Superior temporal gyrus (tissue), 1 donor: ENCODE data around the gene KIAA0232.
A peak's percentile ranks its signal among the peaks of the same experiment; 100 is the strongest.

ENCODE experiments used
- DNase-seq: peaks from one replicate; pipeline ENCODE4 v3.0.0-alpha.2; 2016; ENCODE audit errors: extremely low spot score

The KIAA0232 gene, protein sequence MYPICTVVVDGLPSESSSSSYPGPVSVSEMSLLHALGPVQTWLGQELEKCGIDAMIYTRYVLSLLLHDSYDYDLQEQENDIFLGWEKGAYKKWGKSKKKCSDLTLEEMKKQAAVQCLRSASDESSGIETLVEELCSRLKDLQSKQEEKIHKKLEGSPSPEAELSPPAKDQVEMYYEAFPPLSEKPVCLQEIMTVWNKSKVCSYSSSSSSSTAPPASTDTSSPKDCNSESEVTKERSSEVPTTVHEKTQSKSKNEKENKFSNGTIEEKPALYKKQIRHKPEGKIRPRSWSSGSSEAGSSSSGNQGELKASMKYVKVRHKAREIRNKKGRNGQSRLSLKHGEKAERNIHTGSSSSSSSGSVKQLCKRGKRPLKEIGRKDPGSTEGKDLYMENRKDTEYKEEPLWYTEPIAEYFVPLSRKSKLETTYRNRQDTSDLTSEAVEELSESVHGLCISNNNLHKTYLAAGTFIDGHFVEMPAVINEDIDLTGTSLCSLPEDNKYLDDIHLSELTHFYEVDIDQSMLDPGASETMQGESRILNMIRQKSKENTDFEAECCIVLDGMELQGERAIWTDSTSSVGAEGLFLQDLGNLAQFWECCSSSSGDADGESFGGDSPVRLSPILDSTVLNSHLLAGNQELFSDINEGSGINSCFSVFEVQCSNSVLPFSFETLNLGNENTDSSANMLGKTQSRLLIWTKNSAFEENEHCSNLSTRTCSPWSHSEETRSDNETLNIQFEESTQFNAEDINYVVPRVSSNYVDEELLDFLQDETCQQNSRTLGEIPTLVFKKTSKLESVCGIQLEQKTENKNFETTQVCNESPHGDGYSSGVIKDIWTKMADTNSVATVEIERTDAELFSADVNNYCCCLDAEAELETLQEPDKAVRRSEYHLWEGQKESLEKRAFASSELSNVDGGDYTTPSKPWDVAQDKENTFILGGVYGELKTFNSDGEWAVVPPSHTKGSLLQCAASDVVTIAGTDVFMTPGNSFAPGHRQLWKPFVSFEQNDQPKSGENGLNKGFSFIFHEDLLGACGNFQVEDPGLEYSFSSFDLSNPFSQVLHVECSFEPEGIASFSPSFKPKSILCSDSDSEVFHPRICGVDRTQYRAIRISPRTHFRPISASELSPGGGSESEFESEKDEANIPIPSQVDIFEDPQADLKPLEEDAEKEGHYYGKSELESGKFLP (N-terminal part only)

DNA sequence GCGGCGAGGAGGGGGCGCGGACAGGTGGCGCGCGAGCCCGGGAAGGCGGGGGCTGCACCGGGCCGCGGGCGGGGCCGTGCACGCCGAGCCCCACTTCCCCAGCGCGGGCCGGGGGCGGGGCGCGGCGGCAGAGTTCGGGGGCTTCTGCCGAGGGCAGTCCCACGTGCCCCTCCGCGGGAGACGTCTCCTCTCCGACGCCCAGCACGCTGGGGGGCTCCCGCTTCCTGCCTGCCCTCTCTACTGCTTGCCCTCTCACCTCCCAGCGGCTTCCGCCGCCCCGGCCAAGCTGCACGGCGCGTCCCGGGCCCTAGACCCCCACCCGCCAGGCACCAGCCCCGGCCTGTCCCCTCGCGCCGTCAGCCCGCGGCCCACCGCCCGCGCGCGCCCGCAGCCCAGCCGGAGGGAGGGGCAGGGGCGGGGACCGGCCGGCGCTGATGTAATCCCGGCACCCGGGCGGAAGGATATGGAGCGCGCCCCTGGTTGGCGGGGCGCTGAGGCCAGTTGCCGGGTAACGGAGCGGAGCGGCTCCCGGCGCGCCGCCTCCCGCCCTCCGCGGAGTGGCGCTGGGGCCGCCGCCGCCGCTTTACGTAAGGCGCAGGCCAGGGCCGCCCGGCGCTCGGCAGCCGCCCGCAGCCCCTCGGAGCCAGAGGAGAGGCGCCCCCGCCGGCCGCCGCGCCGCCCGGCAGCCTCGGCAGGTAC, at the start of gene KIAA0232:
TSS of gene KIAA0232 (plus strand) at position 581 of the 699 bp plus-strand sequence. CDS start 41,727 bp downstream, outside the sequence.
- DNase-seq: peak; percentile 92

DNA sequence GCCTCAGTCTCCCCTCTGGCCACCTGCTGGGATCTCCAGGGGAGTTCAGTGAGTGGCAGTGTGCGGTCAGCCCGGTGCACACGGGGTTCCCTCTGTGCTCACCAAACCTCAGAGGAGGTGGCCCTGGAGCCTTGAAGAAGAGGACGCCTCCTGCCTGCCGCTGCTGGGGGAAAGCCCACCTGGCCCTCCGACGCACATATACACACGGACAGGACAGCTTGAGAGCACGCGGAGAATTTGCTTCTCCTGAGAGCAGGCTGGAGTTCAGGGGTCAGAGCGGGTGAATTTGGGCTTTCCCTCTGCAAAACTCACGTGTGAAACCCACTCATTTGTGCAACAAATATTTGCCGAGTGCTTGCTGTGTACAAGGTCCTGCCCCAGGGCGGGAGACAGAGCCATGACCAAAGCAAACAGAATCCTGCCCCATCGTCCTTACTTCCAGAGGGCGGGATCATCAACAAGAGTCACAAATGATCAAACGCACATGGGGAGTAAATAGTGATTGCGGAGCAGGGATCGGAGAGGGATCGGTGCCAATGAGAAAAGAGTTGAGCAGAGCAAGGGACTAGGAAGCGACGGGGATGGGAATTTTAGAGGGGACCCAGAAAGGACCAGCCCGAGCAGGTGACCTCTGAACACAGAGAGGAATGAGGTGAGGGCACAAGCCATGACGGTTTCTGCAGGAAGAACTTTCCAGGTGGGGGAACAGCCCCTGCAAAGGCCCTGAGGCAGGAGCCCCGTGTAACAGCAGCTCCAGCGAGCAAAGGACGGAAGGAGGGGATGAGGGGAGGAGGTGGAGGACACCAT, 49.0 kb upstream of the KIAA0232 start:
- DNase-seq: no peak

- DNase-seq: no peak
These were observed 48.3 kb upstream of the KIAA0232 start for GRCh38 chr4:6734165-6734786.

DNA sequence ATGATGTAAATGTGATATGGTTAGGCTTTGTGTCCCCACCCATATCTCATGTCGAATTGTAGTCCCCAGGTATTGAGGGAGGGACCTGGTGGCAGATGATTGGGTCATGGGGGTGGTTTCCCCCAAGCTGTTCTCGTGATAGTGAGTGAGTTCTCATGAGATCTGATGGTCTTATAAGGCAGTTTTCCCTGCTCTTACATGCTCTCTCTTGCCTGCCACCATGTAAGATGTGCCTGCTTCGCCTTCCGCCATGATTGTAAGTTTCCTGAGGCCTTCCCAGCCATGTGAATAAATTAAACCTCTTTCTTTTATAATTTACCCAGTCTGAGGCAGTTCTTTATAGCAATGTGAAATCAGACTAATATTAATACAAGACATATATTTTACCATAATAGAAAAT, 42.6 kb upstream of the KIAA0232 start:
- no peak for DNase-seq

GRCh38 chr4:6740347-6740746, 42.2 kb upstream of the KIAA0232 start:
- DNase-seq: no peak

GRCh38 chr4:6742507-6742906, 40.0 kb upstream of the KIAA0232 start:
- DNase-seq: no peak

DNA sequence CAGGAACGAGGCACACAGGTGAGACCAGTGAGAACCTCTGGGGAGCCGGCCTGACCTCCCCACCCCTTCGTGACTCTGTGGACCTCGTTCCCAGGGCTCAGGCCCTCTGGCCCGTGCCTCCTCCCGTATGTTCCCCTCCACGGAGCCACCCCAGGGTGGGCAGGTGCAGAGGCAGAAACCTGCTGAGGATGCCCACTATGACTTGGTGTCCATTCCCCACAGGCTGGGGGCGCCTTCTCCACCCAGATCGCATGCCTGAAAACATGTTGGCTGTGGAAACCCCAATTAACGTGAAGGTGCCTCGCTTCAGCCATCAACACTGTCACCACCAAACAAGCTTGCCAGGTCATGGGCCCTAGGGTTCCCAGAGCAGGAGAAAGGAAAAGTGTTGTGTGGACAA, 39.5 kb upstream of the KIAA0232 start:
- DNase-seq: no peak

DNA sequence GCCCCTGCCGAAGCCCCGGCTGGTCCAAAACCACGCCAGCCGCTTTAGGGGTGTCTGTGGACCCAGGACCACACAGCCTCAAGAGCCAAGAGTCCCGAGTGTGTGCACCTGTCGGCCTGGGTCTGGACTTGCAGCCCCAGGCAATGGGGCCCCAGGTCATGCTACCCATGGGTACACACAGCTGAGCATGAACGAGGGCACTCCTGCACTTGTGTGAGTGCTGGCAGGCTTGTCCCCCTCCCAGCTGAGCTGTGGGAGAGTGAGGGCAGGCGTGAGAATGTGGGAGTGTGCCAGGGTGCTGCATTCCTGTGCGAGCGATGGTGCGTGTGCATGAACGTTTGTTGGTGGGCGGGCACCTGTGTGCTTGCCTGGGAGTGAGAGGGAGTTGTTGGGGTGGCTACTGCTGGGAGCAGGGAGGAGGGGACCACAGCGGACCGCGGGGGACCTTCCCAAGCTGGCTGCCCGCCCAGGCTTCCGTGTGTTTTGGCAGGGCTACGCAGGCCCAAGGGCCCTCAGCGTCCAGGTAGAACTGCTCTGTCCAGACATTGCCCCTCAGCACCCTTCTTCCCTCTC, 35.7 kb upstream of the KIAA0232 start:
- no peak for DNase-seq

- DNase-seq: no peak
These were observed 35.1 kb upstream of the KIAA0232 start for GRCh38 chr4:6747294-6748051.

- no peak for DNase-seq
These were observed 34.2 kb upstream of the KIAA0232 start for GRCh38 chr4:6748286-6748685.

- no peak for DNase-seq
These were observed 33.0 kb upstream of the KIAA0232 start for GRCh38 chr4:6749340-6750171.

DNA sequence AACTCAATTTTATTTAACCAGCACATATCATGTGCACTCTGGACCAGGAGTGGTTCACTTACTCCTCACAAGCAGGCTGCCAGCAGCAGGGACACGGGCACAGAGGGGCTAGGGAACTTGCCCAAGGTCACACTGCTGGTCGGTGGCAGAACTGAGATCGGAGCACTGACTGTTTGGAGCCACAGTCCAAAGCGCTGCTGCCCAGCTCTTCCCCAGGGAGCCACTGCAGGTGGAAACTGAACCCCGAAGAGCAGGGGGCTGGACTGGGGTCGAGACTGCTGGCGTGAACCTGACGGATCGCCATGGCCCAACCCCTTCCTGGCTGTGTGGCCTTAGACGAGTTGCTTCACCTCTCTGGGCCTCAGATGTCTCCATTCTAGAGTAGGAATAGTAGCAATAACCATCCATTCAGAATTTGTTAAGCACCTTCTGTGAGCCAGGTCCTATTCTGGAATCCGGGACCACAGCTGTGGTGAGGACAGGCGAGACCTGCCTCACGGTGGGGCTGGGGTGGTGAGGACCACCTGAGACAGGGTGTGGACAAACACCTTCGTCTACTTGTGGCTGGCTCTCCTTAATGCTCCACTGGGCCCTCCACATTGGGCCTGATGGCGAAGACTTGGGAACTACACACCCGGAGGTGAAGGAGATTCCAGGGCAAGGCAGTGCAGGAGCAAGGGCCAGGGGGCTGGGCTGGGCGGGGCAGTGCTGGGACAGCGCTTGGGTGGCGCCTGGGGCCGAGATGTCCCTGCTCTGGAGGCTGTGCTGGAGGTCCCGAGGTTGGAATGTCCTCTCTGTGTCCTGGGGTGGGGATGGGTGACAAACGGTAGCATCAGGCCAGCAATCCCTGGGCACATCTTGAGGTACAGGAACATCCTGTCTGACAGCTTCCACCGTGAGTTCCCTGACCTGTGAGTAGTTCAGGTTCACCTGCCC, 32.0 kb upstream of the KIAA0232 start:
- no peak for DNase-seq

GRCh38 chr4:6751611-6752485, 30.7 kb upstream of the KIAA0232 start:
- DNase-seq: no peak

- DNase-seq: no peak
These were observed 30.1 kb upstream of the KIAA0232 start for GRCh38 chr4:6752486-6752829.

DNA sequence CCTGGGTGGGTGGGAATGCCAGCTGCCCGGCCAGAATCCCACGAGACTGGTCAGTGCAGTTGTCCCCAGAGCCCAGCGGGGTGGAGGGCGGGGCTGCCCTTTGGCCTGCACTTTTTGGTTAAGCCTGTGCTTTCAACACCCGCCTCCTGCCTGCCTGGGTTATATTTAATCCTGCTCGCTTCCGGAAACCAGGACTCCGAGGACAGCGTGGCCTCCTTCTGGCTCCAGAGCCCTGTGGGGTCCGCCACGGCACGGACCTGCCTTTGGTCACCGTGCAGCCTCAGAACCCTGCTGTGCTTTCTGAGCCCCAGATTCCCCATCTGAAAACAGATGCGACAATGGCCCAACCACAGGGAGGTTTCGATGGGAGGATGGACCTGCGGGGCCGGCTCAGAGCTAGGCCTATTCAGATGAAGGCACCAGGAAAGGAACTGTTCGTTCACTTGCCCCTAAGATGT, 29.4 kb upstream of the KIAA0232 start:
- DNase-seq: no peak

DNA sequence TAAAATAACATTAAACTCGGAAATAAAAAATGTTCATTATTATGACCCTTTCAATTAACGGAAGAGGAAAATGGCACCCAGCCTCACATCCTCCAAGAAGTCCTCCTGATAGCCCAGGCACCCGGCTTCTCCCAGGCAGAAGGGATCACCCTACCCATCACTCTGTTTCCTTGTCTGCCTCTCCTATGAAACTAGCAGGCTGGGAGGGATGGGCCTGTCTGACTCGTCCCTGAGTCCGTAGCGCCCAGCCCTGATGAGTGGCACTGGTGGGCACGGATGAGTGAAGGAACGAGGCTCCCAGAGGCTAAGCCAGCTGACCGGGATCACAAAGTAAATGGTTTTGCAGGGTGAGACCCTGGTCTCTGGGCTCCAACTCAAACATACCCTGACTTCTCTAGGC, 28.6 kb upstream of the KIAA0232 start:
- no peak for DNase-seq
